SU-DHL-6 (cell line): ENCODE data around the gene OLIG2.

ENCODE experiments used
- CTCF ChIP-seq: fragments of 200-600 bp; sonication (generic); IDR thresholded peaks from one replicate; pipeline ENCODE4 v1.5.1; 2017; ENCODE audit warnings: antibody characterized with exemption, mild to moderate bottlenecking, low read length, moderate library complexity; ENCODE audit not compliant: insufficient read depth, poor library complexity, severe bottlenecking
- EZH2phosphoT487 ChIP-seq: fragments of 200-600 bp; sonication (generic), shearing (Covaris generic); conservative IDR thresholded peaks from 2 replicates; pipeline ENCODE4 v1.6.1; 2018; ENCODE audit warnings: mild to moderate bottlenecking, antibody characterized with exemption, low read length, moderate library complexity, mixed read lengths

- no peak for TF ChIP-seq CTCF
- no peak for TF ChIP-seq EZH2phosphoT487
Measured at GRCh38 chr21:33015756-33016155, 10.0 kb upstream of the OLIG2 start.
